WTC11 (cell line): ENCODE data around the gene SNAP29. TPM values are rescaled to one million over a fixed set of nuclear protein-coding genes. Genes with fewer than 3 reads are reported as not detected.

Experiments used
- ATAC-seq: fragments of 200-7000 bp; cut with Tn5 transposase; 2 replicates; pipeline ENCODE4 v1.10.0; 2021; ENCODE audit warnings: mild to moderate bottlenecking, moderate library complexity
- CTCF ChIA-PET: fragments of 300-600 bp; sonication (Branson Sonifier 250); formaldehyde crosslinking; loops from one replicate; lab custom pipeline; 2021; ENCODE audit warnings: antibody characterized with exemption; lab: Charles Lee
- POLR2A ChIA-PET: fragments of 350-600 bp; sonication (Branson Sonifier 250); formaldehyde crosslinking; loops from one replicate; lab custom pipeline; 2021; ENCODE audit warnings: antibody characterized with exemption; lab: Charles Lee
- DNase-seq: peaks from one replicate; pipeline ENCODE4 v3.0.0; 2021; ENCODE audit warnings: low spot score
- H3K27ac Mint-ChIP-seq: 2 replicates; pipeline ENCODE4 v1.8.0; 2021; ENCODE audit warnings: mixed read lengths
- H3K27me3 Mint-ChIP-seq: 2 replicates; pipeline ENCODE4 v1.8.0; 2021; ENCODE audit warnings: low read depth, mild to moderate bottlenecking, moderate library complexity, mixed read lengths
- H3K36me3 Mint-ChIP-seq: 2 replicates; pipeline ENCODE4 v1.8.0; 2021; ENCODE audit warnings: mixed read lengths
- H3K4me1 Mint-ChIP-seq: 2 replicates; pipeline ENCODE4 v1.8.0; 2022; ENCODE audit warnings: mixed read lengths
- H3K4me3 Mint-ChIP-seq: 2 replicates; pipeline ENCODE4 v1.8.0; 2021; ENCODE audit warnings: mild to moderate bottlenecking, moderate library complexity, mixed read lengths
- H3K9me3 Mint-ChIP-seq: 2 replicates; pipeline ENCODE4 v1.8.0; 2021; ENCODE audit warnings: mixed read lengths
- ATF3 ChIP-seq: sonication (generic); formaldehyde crosslinking; conservative IDR thresholded peaks from 2 replicates; pipeline ENCODE4 v1.8.1; 2022; ENCODE audit warnings: mild to moderate bottlenecking, missing genetic modification reagents
- E2F4 ChIP-seq: sonication (generic); formaldehyde crosslinking; IDR thresholded peaks from 2 replicates; pipeline ENCODE4 v1.8.1; 2022; ENCODE audit warnings: low read depth, mild to moderate bottlenecking, moderate library complexity, missing genetic modification reagents, borderline replicate concordance
- E2F5 ChIP-seq: sonication (generic); formaldehyde crosslinking; IDR thresholded peaks from 2 replicates; pipeline ENCODE4 v1.8.1; 2022; ENCODE audit warnings: mild to moderate bottlenecking, moderate library complexity, missing genetic modification reagents
- ESRRA ChIP-seq: sonication (generic); formaldehyde crosslinking; IDR thresholded peaks from 2 replicates; pipeline ENCODE4 v1.8.1; 2022; ENCODE audit warnings: mild to moderate bottlenecking, missing genetic modification reagents, borderline replicate concordance
- FOXK1 ChIP-seq: sonication (generic); formaldehyde crosslinking; IDR thresholded peaks from 2 replicates; pipeline ENCODE4 v1.8.0; 2022; ENCODE audit warnings: mild to moderate bottlenecking, moderate library complexity, missing genetic modification reagents
- GABPB1 ChIP-seq: sonication (generic); formaldehyde crosslinking; IDR thresholded peaks from 2 replicates; pipeline ENCODE4 v1.8.1; 2023; ENCODE audit warnings: mild to moderate bottlenecking, missing genetic modification reagents
- NFE2L1 ChIP-seq: sonication (generic); formaldehyde crosslinking; IDR thresholded peaks from 2 replicates; pipeline ENCODE4 v1.8.1; 2023; ENCODE audit warnings: missing genetic modification reagents
- RORB ChIP-seq: fragments of 250-450 bp; sonication (Bioruptor Pico); IDR thresholded peaks from 2 replicates; pipeline ENCODE4 v1.9.0; 2021; ENCODE audit warnings: mild to moderate bottlenecking
- SMAD4 ChIP-seq: sonication (generic); formaldehyde crosslinking; IDR thresholded peaks from 2 replicates; pipeline ENCODE4 v1.8.0; 2022; ENCODE audit warnings: mild to moderate bottlenecking, missing genetic modification reagents
- STAT6 ChIP-seq: sonication (generic); formaldehyde crosslinking; conservative IDR thresholded peaks from 2 replicates; pipeline ENCODE4 v1.8.1; 2023; ENCODE audit warnings: mild to moderate bottlenecking, low read depth, missing genetic modification reagents, moderate library complexity
- ZNF121 ChIP-seq: sonication (generic); formaldehyde crosslinking; IDR thresholded peaks from 2 replicates; pipeline ENCODE4 v1.8.0; 2023; ENCODE audit warnings: missing genetic modification reagents
- ZNF138 ChIP-seq: sonication (generic); formaldehyde crosslinking; conservative IDR thresholded peaks from 2 replicates; pipeline ENCODE4 v1.8.1; 2022; ENCODE audit warnings: mild to moderate bottlenecking, moderate library complexity, missing genetic modification reagents
- total RNA-seq: library from RNA; stranded (reverse); gene quantifications from 3 replicates; pipeline ENCODE4 v1.2.3, GENCODE V29; 2021
- TF ChIP-seq, protein P1 (sequence below): fragments of 250-450 bp; sonication (Bioruptor Pico); conservative IDR thresholded peaks from 2 replicates; pipeline ENCODE4 v1.9.0; 2021; ENCODE audit warnings: mild to moderate bottlenecking
- TF ChIP-seq, protein P2 (sequence below): sonication (generic); formaldehyde crosslinking; IDR thresholded peaks from 2 replicates; pipeline ENCODE4 v1.8.1; 2023; ENCODE audit warnings: mild to moderate bottlenecking, missing genetic modification reagents, borderline replicate concordance

Gene SNAP29
- total RNA-seq, 1 experiment from 2014 or later: 14.7 TPM

DNA sequence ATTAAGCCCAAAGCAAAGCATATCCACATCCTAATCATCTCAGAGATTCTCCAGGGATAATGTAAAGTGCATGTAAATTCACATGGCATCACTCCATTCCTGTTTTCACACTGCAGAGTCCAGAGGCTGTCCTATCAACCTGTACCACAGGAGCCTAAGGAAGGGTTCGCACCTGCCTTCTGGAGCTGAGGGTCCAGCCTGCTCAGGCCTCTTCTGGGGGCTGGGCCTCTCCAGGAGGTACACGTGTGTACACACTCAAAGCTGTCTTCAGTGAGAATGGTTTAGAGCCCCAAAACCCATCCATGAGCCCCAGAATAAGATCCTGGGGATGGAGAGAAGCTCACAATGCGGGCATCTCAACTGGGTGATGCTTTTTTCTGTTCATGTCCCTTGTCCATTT is 24.1 kb upstream of the SNAP29 start:
- Mint-ChIP-seq H3K27me3 (no peaks in the 10 kb centered on the region), H3K9me3 (no peaks in the 10 kb centered on the region), H3K4me3 (no peak overlapping the region), H3K36me3 (peaks cover 8% of the 10 kb centered on the region), H3K4me1 (no peaks in the 10 kb centered on the region), H3K27ac (no peak overlapping the region; the same call in 1 of the 2 replicates)
- no peak for ATAC-seq
- TF ChIP-seq ZNF121 (no peak), RORB (no peak), ZNF138 (no peak), FOXK1 (CRISPR knock-in tag) (no peak), E2F4 (no peak), NFE2L1 (no peak), GABPB1 (CRISPR knock-in tag) (no peak), ATF3 (CRISPR knock-in tag) (no peak), SMAD4 (CRISPR knock-in tag) (no peak), STAT6 (CRISPR knock-in tag) (no peak), E2F5 (CRISPR knock-in tag) (no peak), ESRRA (CRISPR knock-in tag) (no peak)
- TF ChIP-seq, protein P1, sequence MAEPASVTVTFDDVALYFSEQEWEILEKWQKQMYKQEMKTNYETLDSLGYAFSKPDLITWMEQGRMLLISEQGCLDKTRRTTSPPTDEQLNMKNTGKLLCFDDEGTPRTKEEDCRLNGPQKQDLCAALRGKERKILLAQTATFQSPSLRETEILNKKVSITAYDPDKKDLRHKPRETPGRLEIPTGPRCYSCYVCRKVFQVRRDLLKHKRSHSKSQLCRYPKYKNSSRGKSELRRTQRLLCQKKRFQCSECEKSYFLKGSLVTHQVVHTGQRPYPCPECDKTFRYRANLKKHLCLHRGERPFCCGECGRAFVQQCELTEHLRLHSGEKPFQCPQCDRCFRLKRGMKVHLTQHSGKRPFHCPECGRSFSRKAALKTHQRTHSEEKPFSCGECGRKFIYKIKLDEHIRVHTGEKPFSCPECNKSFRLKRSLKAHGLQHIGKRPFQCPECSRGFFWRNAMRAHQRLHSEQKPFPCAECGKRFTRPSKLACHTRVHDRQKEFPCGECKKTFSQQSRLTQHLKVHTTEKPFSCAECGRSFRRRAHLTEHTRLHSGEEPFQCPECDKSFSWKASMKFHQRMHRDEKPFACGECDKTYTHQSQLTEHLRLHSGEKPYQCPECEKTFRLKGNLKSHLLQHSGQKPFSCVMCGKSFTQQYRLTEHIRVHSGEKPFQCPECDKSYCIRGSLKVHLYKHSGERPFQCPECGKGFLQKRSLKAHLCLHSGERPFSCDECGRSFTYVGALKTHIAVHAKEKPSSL (CRISPR knock-in tag): no peak
- TF ChIP-seq, protein P2, sequence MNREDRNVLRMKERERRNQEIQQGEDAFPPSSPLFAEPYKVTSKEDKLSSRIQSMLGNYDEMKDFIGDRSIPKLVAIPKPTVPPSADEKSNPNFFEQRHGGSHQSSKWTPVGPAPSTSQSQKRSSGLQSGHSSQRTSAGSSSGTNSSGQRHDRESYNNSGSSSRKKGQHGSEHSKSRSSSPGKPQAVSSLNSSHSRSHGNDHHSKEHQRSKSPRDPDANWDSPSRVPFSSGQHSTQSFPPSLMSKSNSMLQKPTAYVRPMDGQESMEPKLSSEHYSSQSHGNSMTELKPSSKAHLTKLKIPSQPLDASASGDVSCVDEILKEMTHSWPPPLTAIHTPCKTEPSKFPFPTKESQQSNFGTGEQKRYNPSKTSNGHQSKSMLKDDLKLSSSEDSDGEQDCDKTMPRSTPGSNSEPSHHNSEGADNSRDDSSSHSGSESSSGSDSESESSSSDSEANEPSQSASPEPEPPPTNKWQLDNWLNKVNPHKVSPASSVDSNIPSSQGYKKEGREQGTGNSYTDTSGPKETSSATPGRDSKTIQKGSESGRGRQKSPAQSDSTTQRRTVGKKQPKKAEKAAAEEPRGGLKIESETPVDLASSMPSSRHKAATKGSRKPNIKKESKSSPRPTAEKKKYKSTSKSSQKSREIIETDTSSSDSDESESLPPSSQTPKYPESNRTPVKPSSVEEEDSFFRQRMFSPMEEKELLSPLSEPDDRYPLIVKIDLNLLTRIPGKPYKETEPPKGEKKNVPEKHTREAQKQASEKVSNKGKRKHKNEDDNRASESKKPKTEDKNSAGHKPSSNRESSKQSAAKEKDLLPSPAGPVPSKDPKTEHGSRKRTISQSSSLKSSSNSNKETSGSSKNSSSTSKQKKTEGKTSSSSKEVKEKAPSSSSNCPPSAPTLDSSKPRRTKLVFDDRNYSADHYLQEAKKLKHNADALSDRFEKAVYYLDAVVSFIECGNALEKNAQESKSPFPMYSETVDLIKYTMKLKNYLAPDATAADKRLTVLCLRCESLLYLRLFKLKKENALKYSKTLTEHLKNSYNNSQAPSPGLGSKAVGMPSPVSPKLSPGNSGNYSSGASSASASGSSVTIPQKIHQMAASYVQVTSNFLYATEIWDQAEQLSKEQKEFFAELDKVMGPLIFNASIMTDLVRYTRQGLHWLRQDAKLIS: no peak
- POLR2A ChIA-PET: no interaction called here
- no peak for DNase-seq
- CTCF ChIA-PET: interaction anchor here (0.9 kb wide), 1 partner anchor 267 kb away, joined by 3 read pairs; no protein-coding TSS in a partner anchor
